Measurements from ENCODE around the gene ZMYND15. TPM values are rescaled to one million over a fixed set of nuclear protein-coding genes. Genes with fewer than 3 reads are reported as not detected.
"Not testable (repeated sequence)": the region's sequence is repeated elsewhere in the genome, so short reads cannot be mapped to it uniquely, and the experiment has no call there.

ZMYND15 gene, protein sequence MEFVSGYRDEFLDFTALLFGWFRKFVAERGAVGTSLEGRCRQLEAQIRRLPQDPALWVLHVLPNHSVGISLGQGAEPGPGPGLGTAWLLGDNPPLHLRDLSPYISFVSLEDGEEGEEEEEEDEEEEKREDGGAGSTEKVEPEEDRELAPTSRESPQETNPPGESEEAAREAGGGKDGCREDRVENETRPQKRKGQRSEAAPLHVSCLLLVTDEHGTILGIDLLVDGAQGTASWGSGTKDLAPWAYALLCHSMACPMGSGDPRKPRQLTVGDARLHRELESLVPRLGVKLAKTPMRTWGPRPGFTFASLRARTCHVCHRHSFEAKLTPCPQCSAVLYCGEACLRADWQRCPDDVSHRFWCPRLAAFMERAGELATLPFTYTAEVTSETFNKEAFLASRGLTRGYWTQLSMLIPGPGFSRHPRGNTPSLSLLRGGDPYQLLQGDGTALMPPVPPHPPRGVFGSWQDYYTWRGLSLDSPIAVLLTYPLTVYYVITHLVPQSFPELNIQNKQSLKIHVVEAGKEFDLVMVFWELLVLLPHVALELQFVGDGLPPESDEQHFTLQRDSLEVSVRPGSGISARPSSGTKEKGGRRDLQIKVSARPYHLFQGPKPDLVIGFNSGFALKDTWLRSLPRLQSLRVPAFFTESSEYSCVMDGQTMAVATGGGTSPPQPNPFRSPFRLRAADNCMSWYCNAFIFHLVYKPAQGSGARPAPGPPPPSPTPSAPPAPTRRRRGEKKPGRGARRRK
- 0.42 and 0.44 TPM in 2 replicates for total RNA-seq (2021)
- long read RNA-seq: 0 reads

DNA sequence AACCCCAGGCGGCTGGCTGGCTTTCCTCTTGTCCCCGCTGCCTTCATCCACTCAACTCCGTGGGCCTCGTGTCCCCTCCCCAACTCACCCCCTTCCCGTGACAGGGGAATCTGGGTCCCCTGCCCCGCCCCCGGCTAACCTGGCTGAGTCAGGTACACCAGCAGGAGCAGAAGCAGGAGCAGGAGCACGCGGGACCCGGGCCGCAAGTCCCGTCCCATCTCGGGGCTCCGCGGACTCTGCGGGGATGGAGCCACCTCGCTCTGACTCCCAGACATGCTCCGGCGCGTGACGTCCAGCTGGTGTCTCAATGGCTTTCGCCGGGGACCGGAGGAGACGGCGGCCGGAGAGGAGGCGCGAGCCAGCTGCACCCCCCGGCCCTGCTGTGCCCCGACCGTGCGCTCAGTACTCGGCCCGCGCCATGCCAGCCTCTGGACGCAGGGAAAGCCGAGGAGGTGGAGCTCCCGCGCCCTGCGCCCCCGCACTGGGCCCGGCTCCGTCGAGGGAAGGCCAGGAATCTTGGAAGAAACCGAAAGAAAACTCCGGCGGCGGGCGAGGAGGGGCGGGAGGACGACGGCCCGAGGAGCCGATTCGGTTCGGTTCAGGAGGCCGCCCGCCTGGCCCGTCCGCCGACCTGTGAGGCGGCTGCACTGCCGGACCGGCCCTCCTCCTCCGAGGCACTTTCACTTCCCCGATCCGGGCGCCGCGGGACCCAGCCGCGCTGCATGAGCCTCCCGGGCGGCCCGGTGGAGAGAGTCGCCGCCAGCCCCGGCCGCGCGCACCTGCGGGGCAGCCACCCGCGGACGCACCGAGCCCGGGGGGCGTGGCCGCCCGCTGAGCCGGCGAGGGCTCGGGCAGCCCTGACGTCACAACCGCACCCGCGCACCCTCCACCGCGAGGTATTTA lies at the start of gene ZMYND15, which contains the start of gene CXCL16:
Gene ZMYND15, plus strand, starts transcription at position 712 of the 903 bp plus-strand sequence. CDS start 716 bp downstream, outside the sequence.
Gene CXCL16, minus strand, starts transcription at position 807 of the 903 bp plus-strand sequence. Its CDS starts 589 bp downstream, at position 218.
- Histone ChIP-seq H2AK5ac (ENCODE audit: insufficient read length, low read length) (no peak within 1 kb of the TSS), H3K23ac (ENCODE audit: insufficient read length, low read depth, low read length) (no peak within 1 kb of the TSS), H3K23me2 (ENCODE audit: insufficient read length, low read depth, low read length, poor library complexity, severe bottlenecking) (peaks cover 11% of the 10 kb centered on the region), H3K9ac (ENCODE audit: extremely low read depth, insufficient read length, low read length) (no peak within 1 kb of the TSS), H4K91ac (ENCODE audit: insufficient read length, low read depth, low read length) (no peak within 1 kb of the TSS), H4K8ac (replicated peaks; ENCODE audit: insufficient read length, low read depth, low read length) (no peak within 1 kb of the TSS), H2BK120ac (ENCODE audit: low read depth, low read length, poor library complexity, severe bottlenecking) (no peak within 1 kb of the TSS), H3K79me1 (ENCODE audit: insufficient read depth, low read depth, low read length, poor library complexity, severe bottlenecking) (no peaks in the 10 kb centered on the region), H3K18ac (ENCODE audit: insufficient read length, low read depth, low read length) (no peak within 1 kb of the TSS), H3T11ph (ENCODE audit: low read length) (no peak within 1 kb of the TSS), H3K4me2 (ENCODE audit: insufficient read depth, insufficient read length, low read length) (peak within 1 kb of the TSS; percentile 72), H2BK5ac (ENCODE audit: insufficient read length, low read length) (no peak within 1 kb of the TSS), H3K14ac (ENCODE audit: insufficient read depth, low read length) (no peak within 1 kb of the TSS), H4K20me1 (ENCODE audit: control insufficient read depth, insufficient read depth, insufficient read length) (no peaks in the 10 kb centered on the region), H2BK12ac (ENCODE audit: insufficient read length, low read depth, low read length) (no peak within 1 kb of the TSS), H3K79me2 (ENCODE audit: insufficient read depth, low read length) (no peaks in the 10 kb centered on the region), H2AFZ (ENCODE audit: low read length) (no peak within 1 kb of the TSS), H3K56ac (ENCODE audit: insufficient read length, low read depth, low read length) (no peak within 1 kb of the TSS), H2BK15ac (ENCODE audit: low read depth, low read length) (no peak within 1 kb of the TSS), H3K4ac (ENCODE audit: low read depth, low read length) (no peak within 1 kb of the TSS), H4K5ac (ENCODE audit: insufficient read length, low read depth, low read length) (no peak within 1 kb of the TSS), H3K9me3 (ENCODE audit: control insufficient read depth, low read depth, low read length) (no peaks in the 10 kb centered on the region), H3K4me1 (ENCODE audit: insufficient read depth, low read length) (no peaks in the 10 kb centered on the region), H3K27me3 (ENCODE audit: insufficient read depth, low read length) (peaks cover 35% of the 10 kb centered on the region), H2BK20ac (ENCODE audit: low read depth, low read length, poor library complexity, severe bottlenecking) (no peak within 1 kb of the TSS), H3K27ac (ENCODE audit: insufficient read length, low read depth, low read length) (no peak within 1 kb of the TSS)
- Mint-ChIP-seq H3K27ac (peak within 1 kb of the TSS in 1 of 3 experiments; percentile 32; a peak in 1 of 7 replicates), H3K9me3 (no peaks in the 10 kb centered on the region), H3K4me1 (peaks cover 11 to 16% of the 10 kb centered on the region in 2 experiments; a peak in 3 of 4 replicates), H3K36me3 (ENCODE audit: insufficient read depth in 1 of 3, low read depth in 3 of 3) (peaks cover 0 to 3% (median 0%) of the 10 kb centered on the region in 3 experiments; a peak in 1 of 7 replicates), H3K27me3 (ENCODE audit: low read depth) (peaks cover 92% of the 10 kb centered on the region), H3K4me3 (peak within 1 kb of the TSS; percentile 62 to 85)
- peak; percentile 59 for DNase-seq
- no CpG with 5 or more reads among the region's 100 CpGs for WGBS (ENCODE audit: extremely low coverage, insufficient read length, low lambda C conversion rate)
- TF ChIP-seq, protein P1, sequence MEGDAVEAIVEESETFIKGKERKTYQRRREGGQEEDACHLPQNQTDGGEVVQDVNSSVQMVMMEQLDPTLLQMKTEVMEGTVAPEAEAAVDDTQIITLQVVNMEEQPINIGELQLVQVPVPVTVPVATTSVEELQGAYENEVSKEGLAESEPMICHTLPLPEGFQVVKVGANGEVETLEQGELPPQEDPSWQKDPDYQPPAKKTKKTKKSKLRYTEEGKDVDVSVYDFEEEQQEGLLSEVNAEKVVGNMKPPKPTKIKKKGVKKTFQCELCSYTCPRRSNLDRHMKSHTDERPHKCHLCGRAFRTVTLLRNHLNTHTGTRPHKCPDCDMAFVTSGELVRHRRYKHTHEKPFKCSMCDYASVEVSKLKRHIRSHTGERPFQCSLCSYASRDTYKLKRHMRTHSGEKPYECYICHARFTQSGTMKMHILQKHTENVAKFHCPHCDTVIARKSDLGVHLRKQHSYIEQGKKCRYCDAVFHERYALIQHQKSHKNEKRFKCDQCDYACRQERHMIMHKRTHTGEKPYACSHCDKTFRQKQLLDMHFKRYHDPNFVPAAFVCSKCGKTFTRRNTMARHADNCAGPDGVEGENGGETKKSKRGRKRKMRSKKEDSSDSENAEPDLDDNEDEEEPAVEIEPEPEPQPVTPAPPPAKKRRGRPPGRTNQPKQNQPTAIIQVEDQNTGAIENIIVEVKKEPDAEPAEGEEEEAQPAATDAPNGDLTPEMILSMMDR (conservative IDR thresholded peaks at IDR 0.05): no peak

GRCh38 chr17:4689872-4690271 lies 49.8 kb upstream of the ZMYND15 start:
- H3K23me2 ChIP-seq (ENCODE audit: insufficient read length, low read depth, low read length, poor library complexity, severe bottlenecking); H2AFZ ChIP-seq (ENCODE audit: low read length); H3K4me1 ChIP-seq (ENCODE audit: insufficient read depth, low read length); H3K27ac ChIP-seq (ENCODE audit: insufficient read length, low read depth, low read length); H3K4me2 ChIP-seq (ENCODE audit: insufficient read depth, insufficient read length, low read length); H3K4ac ChIP-seq (ENCODE audit: low read depth, low read length); H4K5ac ChIP-seq (ENCODE audit: insufficient read length, low read depth, low read length); H3K18ac ChIP-seq (ENCODE audit: insufficient read length, low read depth, low read length); H3K27ac Mint-ChIP-seq; H4K91ac ChIP-seq (ENCODE audit: insufficient read length, low read depth, low read length); H3K56ac ChIP-seq (ENCODE audit: insufficient read length, low read depth, low read length); H3T11ph ChIP-seq (ENCODE audit: low read length); H2BK15ac ChIP-seq (ENCODE audit: low read depth, low read length); DNase-seq; H2BK20ac ChIP-seq (ENCODE audit: low read depth, low read length, poor library complexity, severe bottlenecking); H3K14ac ChIP-seq (ENCODE audit: insufficient read depth, low read length); H3K9me3 ChIP-seq (ENCODE audit: control insufficient read depth, low read depth, low read length); H3K27me3 Mint-ChIP-seq (ENCODE audit: low read depth); H2AK5ac ChIP-seq (ENCODE audit: insufficient read length, low read length); H4K8ac ChIP-seq (replicated peaks; ENCODE audit: insufficient read length, low read depth, low read length); H2BK120ac ChIP-seq (ENCODE audit: low read depth, low read length, poor library complexity, severe bottlenecking); H2BK12ac ChIP-seq (ENCODE audit: insufficient read length, low read depth, low read length); H3K9ac ChIP-seq (ENCODE audit: extremely low read depth, insufficient read length, low read length); H3K27me3 ChIP-seq (ENCODE audit: insufficient read depth, low read length); H4K20me1 ChIP-seq (ENCODE audit: control insufficient read depth, insufficient read depth, insufficient read length); H3K4me1 Mint-ChIP-seq; H3K4me3 Mint-ChIP-seq; H3K9me3 Mint-ChIP-seq; H3K79me1 ChIP-seq (ENCODE audit: insufficient read depth, low read depth, low read length, poor library complexity, severe bottlenecking); H2BK5ac ChIP-seq (ENCODE audit: insufficient read length, low read length); H3K23ac ChIP-seq (ENCODE audit: insufficient read length, low read depth, low read length): not testable (repeated sequence)
- WGBS (ENCODE audit: extremely low coverage, insufficient read length, low lambda C conversion rate): no CpG with 5 or more reads among the region's 12 CpGs
- H3K36me3 Mint-ChIP-seq (ENCODE audit: insufficient read depth in 1 of 3, low read depth in 3 of 3): peaks cover 53 to 75% (median 73%) of the 10 kb centered on the region in 3 experiments
- H3K79me2 ChIP-seq (ENCODE audit: insufficient read depth, low read length): peaks cover 15% of the 10 kb centered on the region; the same call in 1 of the 2 replicates
